Testis (tissue), 3 donors: ENCODE results near the gene MEN1. TPM values are rescaled to one million over a fixed set of nuclear protein-coding genes. Genes with fewer than 3 reads are reported as not detected.
A peak's percentile ranks its signal among the peaks of the same experiment; 100 is the strongest.

ENCODE experiments used
- DNase-seq: peaks from one replicate; pipeline ENCODE4 v3.0.0-alpha.2; 2019
- H3K27ac ChIP-seq, 2 donors: fragments of 200-600 bp; sonication (generic); one replicate each; pipeline ENCODE4 v1.5.1; 2019
- H3K27me3 ChIP-seq: fragments of 200-600 bp; sonication (generic); one replicate; pipeline ENCODE4 v1.5.1; 2019
- H3K36me3 ChIP-seq: fragments of 200-600 bp; sonication (generic); one replicate; pipeline ENCODE4 v1.5.1; 2017; ENCODE audit warnings: low read depth; ENCODE audit errors: missing control alignments
- H3K4me1 ChIP-seq: fragments of 200-600 bp; sonication (generic); one replicate; pipeline ENCODE4 v1.5.1; 2019
- H3K4me3 ChIP-seq, 2 donors: fragments of 200-600 bp; sonication (generic); one replicate each; pipeline ENCODE4 v1.5.1; 2017 to 2019
- H3K9me3 ChIP-seq: fragments of 200-600 bp; sonication (generic); one replicate; pipeline ENCODE4 v1.5.1; 2017
- CTCF ChIP-seq, 3 experiments: fragments of 450-650 bp in 2 of 3; fragments of 200-600 bp in 1 of 3; sonication (generic) in 1 of 3; IDR thresholded peaks; one replicate each; pipeline ENCODE4 v1.5.1; 2016 to 2019; ENCODE audit warnings: antibody characterized with exemption in 3 of 3, mild to moderate bottlenecking in 2 of 3, moderate library complexity in 1 of 3
- POLR2A ChIP-seq: fragments of 450-650 bp; IDR thresholded peaks from one replicate; pipeline ENCODE4 v1.6.1; 2017; ENCODE audit warnings: antibody characterized with exemption, mild to moderate bottlenecking, moderate library complexity
- WGBS, 2 donors: methylation state at CpG; one replicate each; pipeline ENCODE4 v1.1.5; 2018; 5-methylcytosine and 5-hydroxymethylcytosine counted together
- intact Hi-C: fragments of 100-400 bp; cut with DNase I; formaldehyde crosslinking; loops from one replicate; pipeline ENCODE4 v1.15.1; 2023; ENCODE audit warnings: low total_unique reads
- polyA plus RNA-seq: library from polyadenylated mRNA; stranded (reverse); fragments of 350-450 nt; fragmentation: Illumina TruSeq; extraction: RNeasy Lipid Tissue Mini Kit (QIAGEN cat#74804); gene quantifications from one replicate; pipeline ENCODE4 v1.2.3, GENCODE V29; 2014; ENCODE audit warnings: low read depth, low replicate concordance; ENCODE audit not compliant: insufficient read depth
- total RNA-seq, 2 donors: library from RNA; depleted of rRNA; stranded (reverse); fragments of >200 nt; gene quantifications; one replicate each; pipeline ENCODE4 v1.2.3, GENCODE V29; 2016

The MEN1 gene
- total and polyA plus RNA-seq, 3 donors from 2014 or later, result 29.7 to 40.8 (median 36.7) TPM

DNA sequence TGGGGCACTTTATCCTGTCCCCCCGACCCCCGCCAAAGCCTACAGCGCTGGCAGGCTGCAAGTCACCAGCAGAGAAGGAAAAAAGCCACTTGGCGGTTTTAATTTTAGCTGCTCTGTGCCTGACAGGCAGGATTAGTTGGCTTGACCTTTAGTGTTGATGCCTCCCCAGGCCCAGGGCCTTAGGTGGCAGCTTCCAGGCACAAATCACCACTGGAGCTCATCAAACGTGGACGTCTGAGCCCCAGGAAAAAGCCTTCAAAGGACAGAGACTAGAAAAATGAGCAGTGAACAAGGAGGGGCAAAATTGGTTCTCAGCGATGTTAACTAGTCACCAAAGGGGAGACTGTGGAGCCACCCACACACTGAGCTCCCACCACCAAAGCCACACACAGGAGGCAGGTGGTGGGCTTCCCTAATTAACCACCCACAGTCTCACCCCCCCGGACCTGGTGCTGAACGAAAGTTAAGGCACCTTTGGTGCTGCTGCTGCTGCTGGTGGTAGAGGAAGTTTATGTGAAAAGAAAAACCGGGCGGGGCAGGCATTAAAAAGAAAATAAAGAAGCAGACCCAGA, 46.2 kb downstream of the MEN1 start:
- 59 to 64% methylated on average over 11 of the region's 11 CpGs for whole genome bisulfite sequencing, 2 donors

GRCh38 chr11:64763526-64764039, 46.8 kb downstream of the MEN1 start:
- H3K27ac ChIP-seq, result peak overlapping the region; percentile 33 to 74
- DNase-seq, result no peak
- TF ChIP-seq CTCF (IDR thresholded peaks at IDR 0.05), result no peak
- TF ChIP-seq POLR2A, result no peak
- peaks cover 67% of the 10 kb centered on the region for H3K4me1 ChIP-seq
- H3K4me3 ChIP-seq, result no peak overlapping the region
- H3K9me3 ChIP-seq, result no peaks in the 10 kb centered on the region
- H3K36me3 ChIP-seq, result no peaks in the 10 kb centered on the region
- intact Hi-C loops, result no loop called here
- WGBS, 2 donors, result 41 to 48% methylated on average over 4 to 6 of the region's 6 CpGs
- H3K27me3 ChIP-seq, result no peaks in the 10 kb centered on the region

More for the DNA sequence above, 46.2 kb downstream of the MEN1 start:
- intact Hi-C loops, result no loop called here
- no peak for TF ChIP-seq POLR2A
- no peak for TF ChIP-seq CTCF (IDR thresholded peaks at IDR 0.05)
- Histone ChIP-seq H3K27me3 (no peaks in the 10 kb centered on the region), H3K36me3 (no peaks in the 10 kb centered on the region), H3K9me3 (no peaks in the 10 kb centered on the region), H3K4me1 (peaks cover 64% of the 10 kb centered on the region), H3K4me3 (no peak overlapping the region), H3K27ac (peak overlapping the region; percentile 33 to 74)
- no peak for DNase-seq

- Histone ChIP-seq H3K4me3 (no peak overlapping the region), H3K36me3 (no peaks in the 10 kb centered on the region), H3K9me3 (no peaks in the 10 kb centered on the region), H3K4me1 (peaks cover 70% of the 10 kb centered on the region), H3K27me3 (no peaks in the 10 kb centered on the region), H3K27ac (peak overlapping the region; percentile 33 to 74)
- 40 to 50% methylated on average over 13 of the region's 13 CpGs for WGBS, 2 donors
- intact Hi-C loops, result no loop called here
- no peak for DNase-seq
- TF ChIP-seq POLR2A (no peak), CTCF (IDR thresholded peaks at IDR 0.05) (no peak)
These were observed 47.5 kb downstream of the MEN1 start for GRCh38 chr11:64762674-64763525.

DNA sequence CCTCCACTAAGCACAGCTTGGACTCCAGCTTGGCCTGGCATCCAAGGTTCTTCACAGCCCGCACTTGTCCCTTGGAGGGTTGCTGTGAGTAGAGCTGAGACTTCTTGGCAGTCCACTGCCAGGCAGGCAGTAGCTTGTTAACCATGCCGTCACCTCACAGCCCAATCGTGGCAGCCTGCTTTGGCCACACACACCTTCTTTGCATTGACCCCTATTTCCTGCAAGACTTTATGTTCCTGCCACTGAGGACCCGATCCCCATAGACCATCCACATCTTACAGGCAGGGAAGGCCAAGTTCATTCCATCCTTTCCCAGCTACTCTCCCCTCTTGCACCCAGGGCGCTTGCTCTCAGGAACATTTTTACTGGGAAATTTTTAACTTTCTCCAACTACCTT, 48.1 kb downstream of the MEN1 start:
- Histone ChIP-seq H3K4me1 (peaks cover 67% of the 10 kb centered on the region), H3K9me3 (no peaks in the 10 kb centered on the region), H3K36me3 (no peaks in the 10 kb centered on the region), H3K27ac (peak overlapping the region; percentile 23 to 74), H3K27me3 (no peaks in the 10 kb centered on the region), H3K4me3 (no peak overlapping the region)
- intact Hi-C loops, result no loop called here
- DNase-seq, result no peak
- WGBS, 2 donors, result 41 to 43% methylated on average over 5 of the region's 5 CpGs
- TF ChIP-seq CTCF (IDR thresholded peaks at IDR 0.05), result no peak
- TF ChIP-seq POLR2A, result no peak
